ENCODE measurements around the gene ACVR1B. TPM values are rescaled to one million over a fixed set of nuclear protein-coding genes. Genes with fewer than 3 reads are reported as not detected.
A peak's percentile ranks its signal among the peaks of the same experiment; 100 is the strongest.

The ACVR1B gene
- total RNA-seq, 1 donor from 2014 or later: 15.1 TPM

DNA sequence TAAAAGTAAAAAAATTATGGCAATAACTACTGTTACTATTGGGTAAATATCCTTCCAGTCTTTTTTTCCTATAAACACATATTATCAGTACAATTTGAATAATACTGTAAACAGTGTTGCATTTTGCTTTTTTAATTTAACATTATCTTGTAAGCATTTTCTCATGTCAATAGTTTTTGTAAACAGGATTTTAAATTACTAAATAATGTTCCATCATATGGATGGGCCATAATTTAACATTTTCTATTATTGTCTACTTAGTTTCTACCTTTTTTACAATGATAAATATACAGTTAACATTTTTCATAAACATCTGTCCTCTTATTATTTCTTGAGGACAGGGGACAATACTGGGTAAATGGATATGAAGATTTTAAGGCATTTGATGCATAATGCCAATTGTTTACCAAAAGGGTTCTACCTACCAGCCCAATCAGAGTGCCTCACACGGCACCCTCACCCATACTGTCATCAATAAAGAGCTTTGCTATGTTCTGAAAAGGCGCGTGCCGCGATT lies 759 bp upstream of the ACVR1B start:
- TF ChIP-seq, protein P1, sequence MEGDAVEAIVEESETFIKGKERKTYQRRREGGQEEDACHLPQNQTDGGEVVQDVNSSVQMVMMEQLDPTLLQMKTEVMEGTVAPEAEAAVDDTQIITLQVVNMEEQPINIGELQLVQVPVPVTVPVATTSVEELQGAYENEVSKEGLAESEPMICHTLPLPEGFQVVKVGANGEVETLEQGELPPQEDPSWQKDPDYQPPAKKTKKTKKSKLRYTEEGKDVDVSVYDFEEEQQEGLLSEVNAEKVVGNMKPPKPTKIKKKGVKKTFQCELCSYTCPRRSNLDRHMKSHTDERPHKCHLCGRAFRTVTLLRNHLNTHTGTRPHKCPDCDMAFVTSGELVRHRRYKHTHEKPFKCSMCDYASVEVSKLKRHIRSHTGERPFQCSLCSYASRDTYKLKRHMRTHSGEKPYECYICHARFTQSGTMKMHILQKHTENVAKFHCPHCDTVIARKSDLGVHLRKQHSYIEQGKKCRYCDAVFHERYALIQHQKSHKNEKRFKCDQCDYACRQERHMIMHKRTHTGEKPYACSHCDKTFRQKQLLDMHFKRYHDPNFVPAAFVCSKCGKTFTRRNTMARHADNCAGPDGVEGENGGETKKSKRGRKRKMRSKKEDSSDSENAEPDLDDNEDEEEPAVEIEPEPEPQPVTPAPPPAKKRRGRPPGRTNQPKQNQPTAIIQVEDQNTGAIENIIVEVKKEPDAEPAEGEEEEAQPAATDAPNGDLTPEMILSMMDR (IDR thresholded peaks at IDR 0.05; ENCODE audit: insufficient read depth, low read length, poor library complexity, severe bottlenecking): no peak
- Histone ChIP-seq H3K27me3 (ENCODE audit: control insufficient read depth, insufficient read depth, low read length) (no peaks in the 10 kb centered on the region), H3K36me3 (ENCODE audit: control insufficient read depth, insufficient read depth, low read length) (no peaks in the 10 kb centered on the region), H3K4me3 (ENCODE audit: low read depth, low read length) (peak overlapping the region; percentile 56)
- DNase-seq (ENCODE audit: low read depth): no peak

DNA sequence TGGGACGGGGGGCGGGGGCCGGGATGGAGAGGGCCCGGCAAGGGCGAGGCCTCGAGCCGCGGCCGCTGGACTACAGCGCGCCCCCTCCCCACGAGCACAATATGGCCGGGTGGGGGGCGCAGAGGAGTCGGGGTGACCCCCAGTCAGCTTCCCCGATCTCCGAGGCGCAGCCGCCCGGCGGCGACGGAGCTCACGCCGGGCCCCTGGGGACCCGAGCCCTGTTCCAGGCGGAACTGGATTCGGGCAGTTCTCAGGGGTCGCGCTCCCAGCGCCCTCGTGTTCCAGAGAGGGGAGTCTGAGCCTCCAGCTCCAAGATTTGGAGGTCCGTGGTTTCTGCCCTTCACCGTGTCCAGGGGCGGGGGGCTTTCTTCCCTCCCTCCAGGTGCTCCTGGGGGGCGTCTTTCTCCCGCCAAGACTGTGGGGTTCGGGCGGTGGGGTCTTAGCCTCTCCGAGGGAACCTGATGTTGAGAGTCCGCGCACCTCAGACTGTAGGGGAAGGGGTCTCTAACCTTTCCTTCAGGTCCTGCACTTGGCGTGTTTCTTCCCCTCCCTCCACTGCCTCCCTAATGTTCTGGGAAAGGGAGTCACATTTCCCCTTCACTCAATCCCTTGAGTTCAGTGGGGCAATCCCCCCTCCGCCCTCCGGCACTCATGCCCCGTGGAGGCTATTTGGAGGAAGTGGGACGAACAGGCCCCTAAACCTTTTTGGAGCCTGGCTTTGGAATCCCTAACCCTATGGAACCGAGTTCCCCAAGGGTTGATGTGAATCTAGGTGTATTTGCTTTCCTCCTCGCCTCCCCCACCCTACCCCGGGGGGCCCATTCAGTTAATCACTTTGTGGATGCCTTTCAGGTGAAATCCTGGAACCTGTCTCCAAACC lies 584 bp downstream of the ACVR1B start:
- no peak for DNase-seq (ENCODE audit: low read depth)
- Histone ChIP-seq H3K4me3 (ENCODE audit: low read depth, low read length) (peak overlapping the region; percentile 76), H3K36me3 (ENCODE audit: control insufficient read depth, insufficient read depth, low read length) (no peaks in the 10 kb centered on the region), H3K27me3 (ENCODE audit: control insufficient read depth, insufficient read depth, low read length) (no peaks in the 10 kb centered on the region)
- TF ChIP-seq, protein P1 (IDR thresholded peaks at IDR 0.05; ENCODE audit: insufficient read depth, low read length, poor library complexity, severe bottlenecking): no peak

DNA sequence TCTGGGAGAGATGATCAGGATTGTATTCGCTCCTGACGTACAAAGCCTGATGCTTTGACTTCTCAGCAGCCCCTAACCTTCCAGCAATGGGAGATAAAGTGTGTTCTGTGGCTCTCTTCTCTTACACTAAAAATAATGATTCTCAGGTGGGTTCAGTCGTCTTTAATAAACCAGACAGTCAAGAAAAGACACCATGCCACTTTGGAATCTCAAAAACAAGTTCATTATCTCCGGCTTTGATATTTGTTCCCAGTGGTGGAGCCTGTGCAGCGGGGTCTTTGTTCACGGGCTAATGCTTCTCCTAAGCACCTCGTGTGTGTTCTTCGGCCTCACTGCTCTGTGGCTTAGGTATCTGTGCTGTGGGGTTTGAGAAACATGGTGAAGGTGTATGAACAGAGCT lies 1.6 kb downstream of the ACVR1B start:
- H3K27me3 ChIP-seq (ENCODE audit: control insufficient read depth, insufficient read depth, low read length): no peaks in the 10 kb centered on the region
- peak overlapping the region; percentile 76 for H3K4me3 ChIP-seq (ENCODE audit: low read depth, low read length)
- TF ChIP-seq, protein P1 (IDR thresholded peaks at IDR 0.05; ENCODE audit: insufficient read depth, low read length, poor library complexity, severe bottlenecking): no peak
- DNase-seq (ENCODE audit: low read depth): no peak
- H3K36me3 ChIP-seq (ENCODE audit: control insufficient read depth, insufficient read depth, low read length): no peaks in the 10 kb centered on the region

DNA sequence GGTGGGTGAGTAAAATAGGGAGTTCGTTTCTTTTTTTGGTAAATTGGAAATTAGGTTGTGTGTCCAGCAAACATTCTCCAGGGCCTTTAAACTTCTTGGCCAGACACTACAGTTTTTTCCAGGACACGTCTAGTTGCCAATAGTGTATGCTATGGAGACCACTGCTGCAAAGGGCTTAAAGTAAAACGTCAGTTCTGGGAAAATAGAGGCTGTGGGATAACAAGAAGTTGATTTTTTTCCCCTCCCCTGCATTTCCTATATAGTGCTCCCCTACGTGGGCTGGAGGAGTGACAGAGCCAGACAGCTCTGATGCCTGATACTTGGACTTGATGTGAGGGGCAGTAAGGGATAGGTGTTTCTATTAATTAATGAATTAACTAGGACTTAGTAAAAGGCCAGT lies 2.4 kb downstream of the ACVR1B start:
- Histone ChIP-seq H3K27me3 (ENCODE audit: control insufficient read depth, insufficient read depth, low read length) (no peaks in the 10 kb centered on the region), H3K4me3 (ENCODE audit: low read depth, low read length) (peak overlapping the region; percentile 9), H3K36me3 (ENCODE audit: control insufficient read depth, insufficient read depth, low read length) (no peaks in the 10 kb centered on the region)
- no peak for DNase-seq (ENCODE audit: low read depth)
- TF ChIP-seq, protein P1 (IDR thresholded peaks at IDR 0.05; ENCODE audit: insufficient read depth, low read length, poor library complexity, severe bottlenecking): no peak

DNA sequence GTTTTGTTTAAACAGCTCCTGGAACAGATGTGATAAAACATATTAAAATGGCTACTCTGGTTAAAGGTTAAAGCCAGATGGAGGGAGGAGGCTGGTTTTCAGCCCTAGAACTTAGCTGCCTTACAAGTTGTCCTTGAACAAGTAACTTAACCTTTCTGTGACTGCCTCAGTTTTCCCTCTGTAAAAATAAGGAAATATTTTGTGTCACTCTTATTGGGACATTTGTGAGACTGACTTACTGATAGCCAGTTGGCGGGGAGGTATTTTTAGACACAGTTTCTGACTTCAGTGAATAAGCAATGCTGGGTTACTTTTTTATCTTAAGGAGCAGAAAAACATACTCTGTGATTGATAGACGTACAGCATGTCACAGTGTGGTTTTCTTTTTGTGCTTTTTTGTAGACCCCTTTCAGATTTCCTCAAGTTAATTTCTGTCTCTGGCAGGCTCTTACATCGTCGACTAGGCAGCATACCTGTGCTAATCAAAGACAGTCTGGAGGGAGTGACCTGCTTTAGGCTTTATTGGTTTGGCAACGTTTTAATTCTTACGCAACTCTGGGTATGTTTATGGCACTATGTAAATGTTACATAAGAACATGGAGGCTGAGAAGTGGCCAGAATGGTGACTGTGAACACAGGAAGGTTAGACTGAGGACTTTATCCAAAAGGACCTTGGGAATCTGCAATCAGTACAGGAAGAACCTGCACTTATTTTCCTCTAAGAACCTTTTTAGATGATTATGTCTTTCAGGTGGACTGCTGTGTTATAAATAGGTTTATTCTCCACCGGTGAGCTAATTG lies 3.3 kb downstream of the ACVR1B start:
- DNase-seq (ENCODE audit: low read depth): no peak
- TF ChIP-seq, protein P1 (IDR thresholded peaks at IDR 0.05; ENCODE audit: insufficient read depth, low read length, poor library complexity, severe bottlenecking): no peak
- H3K4me3 ChIP-seq (ENCODE audit: low read depth, low read length): no peak overlapping the region
- no peaks in the 10 kb centered on the region for H3K27me3 ChIP-seq (ENCODE audit: control insufficient read depth, insufficient read depth, low read length)
- H3K36me3 ChIP-seq (ENCODE audit: control insufficient read depth, insufficient read depth, low read length): no peaks in the 10 kb centered on the region

Data from kidney epithelial cell (primary cell).